GM12878 (cell line): ENCODE data around the gene ZPR1. TPM values are rescaled to one million over a fixed set of nuclear protein-coding genes. Genes with fewer than 3 reads are reported as not detected.

ENCODE experiments used
- ATAC-seq: fragments of 200-7000 bp; cut with Tn5 transposase; 3 replicates; pipeline ENCODE4 v1.9.1; 2020; ENCODE audit warnings: mild to moderate bottlenecking, moderate library complexity
- BruUV-seq: library from RNA; stranded (reverse); fragments of 400-500 nt; replicated peaks from 2 replicates; lab custom pipeline; 2021; lab: Mats Ljungman, UMichigan
- CTCF ChIA-PET: fragments of 300-600 bp; sonication (Branson Sonifier 250); formaldehyde crosslinking; extraction: SDS; loops from one replicate; lab custom pipeline; 2021; ENCODE audit warnings: inconsistent platforms; lab: Yijun Ruan, JAX
- POLR2A ChIA-PET: fragments of 350-600 bp; formaldehyde crosslinking; extraction: SDS; loops from one replicate; lab custom pipeline; 2021; ENCODE audit warnings: inconsistent platforms; lab: Charles Lee
- RAD21 ChIA-PET: fragments of 300-600 bp; sonication (Branson Sonifier 250); formaldehyde crosslinking; loops from one replicate; lab custom pipeline; 2023; ENCODE audit warnings: antibody characterized with exemption; ENCODE audit not compliant: unreplicated experiment; lab: Charles Lee
- SMC1A ChIA-PET: fragments of 300-600 bp; sonication (Branson Sonifier 250); formaldehyde crosslinking; loops from one replicate; lab custom pipeline; 2023; ENCODE audit not compliant: unreplicated experiment, uncharacterized antibody; lab: Charles Lee
- DNase-seq: peaks from one replicate; pipeline ENCODE4 v3.0.0-alpha.2; 2011; ENCODE audit warnings: low read depth, low spot score
- FAIRE-seq: peaks from 3 replicates; lab custom pipeline; 2011; peaks lifted over from hg19 to GRCh38; lab: Jason Lieb, UNC
- H2AFZ ChIP-seq: 2 replicates; pipeline ENCODE4 v1.6.0; 2011; ENCODE audit warnings: low read depth, low read length, control low read depth; ENCODE audit not compliant: control insufficient read depth
- H3K27ac ChIP-seq: 2 replicates; pipeline ENCODE4 v1.5.1; 2011; ENCODE audit warnings: control low read depth; ENCODE audit not compliant: control insufficient read depth, insufficient read depth
- H3K27me3 ChIP-seq, 2 experiments: replicated peaks in 1 of 2; 2 replicates each; pipeline versions ENCODE4 v1.6.0 to v1.6.1; 2011; ENCODE audit warnings: low read length in 1 of 2; ENCODE audit not compliant: control insufficient read depth in 2 of 2, insufficient read depth in 2 of 2
- H3K36me3 ChIP-seq, 2 experiments: 2 replicates each; pipeline ENCODE4 v1.5.1; 2011; ENCODE audit warnings: low read length in 1 of 2; ENCODE audit not compliant: control insufficient read depth in 2 of 2, insufficient read depth in 2 of 2
- H3K4me1 ChIP-seq: 2 replicates; pipeline ENCODE4 v1.6.1; 2011; ENCODE audit warnings: mild to moderate bottlenecking, low read length, moderate library complexity, mixed read lengths; ENCODE audit not compliant: control insufficient read depth, insufficient read depth
- H3K4me2 ChIP-seq: 2 replicates; pipeline ENCODE4 v1.6.0; 2011; ENCODE audit warnings: control low read depth; ENCODE audit not compliant: control insufficient read depth, insufficient read depth
- H3K4me3 ChIP-seq: fragments of 200-600 bp; sonication (generic); 2 replicates; pipeline ENCODE4 v1.5.1; 2016
- H3K79me2 ChIP-seq: 2 replicates; pipeline ENCODE4 v1.6.0; 2011; ENCODE audit warnings: low read length; ENCODE audit not compliant: control insufficient read depth, insufficient read depth
- H3K9ac ChIP-seq: 2 replicates; pipeline ENCODE4 v1.8.0; 2011; ENCODE audit warnings: low read length, control low read depth, mixed read lengths; ENCODE audit not compliant: control insufficient read depth, insufficient read depth
- H3K9me3 ChIP-seq: replicated peaks from 3 replicates; pipeline ENCODE4 v1.5.1; 2011; ENCODE audit warnings: mild to moderate bottlenecking, low read length; ENCODE audit not compliant: control insufficient read depth, insufficient read depth
- H4K20me1 ChIP-seq: 2 replicates; pipeline ENCODE4 v1.6.0; 2011; ENCODE audit not compliant: control insufficient read depth, insufficient read depth
- CBX3 ChIP-seq: fragments of 200-600 bp; sonication (generic); IDR thresholded peaks from 2 replicates; pipeline ENCODE4 v1.6.1; 2016; ENCODE audit warnings: low read depth, borderline replicate concordance
- EGR1 ChIP-seq, 2 experiments: IDR thresholded peaks; 1 replicate in 1 of 2; 2 replicates in 1 of 2; pipeline ENCODE4 v1.6.1; 2011 to 2012; ENCODE audit warnings: low read depth in 2 of 2, low read length in 2 of 2, borderline replicate concordance in 1 of 2, mild to moderate bottlenecking in 1 of 2, moderate library complexity in 1 of 2
- LARP7 ChIP-seq: fragments of 450-650 bp; IDR thresholded peaks from 2 replicates; pipeline ENCODE4 v1.6.1; 2017; ENCODE audit warnings: mild to moderate bottlenecking
- NR2F1 ChIP-seq: fragments of 450-650 bp; conservative IDR thresholded peaks from 2 replicates; pipeline ENCODE4 v1.6.1; 2017; ENCODE audit warnings: mild to moderate bottlenecking
- POLR2A ChIP-seq: IDR thresholded peaks from 2 replicates; pipeline ENCODE4 v1.6.1; 2011; ENCODE audit warnings: low read depth, mild to moderate bottlenecking, low read length
- POU2F2 ChIP-seq: IDR thresholded peaks from 3 replicates; pipeline ENCODE4 v1.6.1; 2011; ENCODE audit warnings: low read depth, mild to moderate bottlenecking, low read length, borderline replicate concordance
- SUZ12 ChIP-seq: fragments of 200-600 bp; sonication (generic); IDR thresholded peaks from one replicate; pipeline ENCODE4 v1.6.1; 2018; ENCODE audit warnings: antibody characterized with exemption, mild to moderate bottlenecking; ENCODE audit not compliant: unreplicated experiment
- YBX1 ChIP-seq: fragments of 450-650 bp; IDR thresholded peaks from 2 replicates; pipeline ENCODE4 v1.6.1; 2016; ENCODE audit warnings: antibody characterized with exemption
- YY1 ChIP-seq: IDR thresholded peaks from 2 replicates; pipeline ENCODE4 v1.6.1; 2011; ENCODE audit warnings: low read depth, mild to moderate bottlenecking, low read length
- ZBED1 ChIP-seq: IDR thresholded peaks from 2 replicates; pipeline ENCODE4 v1.6.1; 2016; ENCODE audit warnings: borderline replicate concordance
- WGBS: methylation state at CpG from one replicate; pipeline ENCODE4 v1.1.6; 2016; ENCODE audit warnings: low lambda C conversion rate; ENCODE audit not compliant: insufficient replicate concordance, insufficient coverage; ENCODE audit errors: missing lambda C conversion rate; 5-methylcytosine and 5-hydroxymethylcytosine counted together
- in situ Hi-C: fragments of 300-500 bp; cut with MboI; formaldehyde crosslinking; loops from 9 replicates; pipeline ENCODE4 v1.14.3; 2018; ENCODE audit warnings: mixed read lengths
- intact Hi-C: fragments of 100-400 bp; cut with micrococcal nuclease; formaldehyde crosslinking; loops from one replicate; pipeline ENCODE4 v1.14.2; 2022; ENCODE audit not compliant: unreplicated experiment
- polyA plus RNA-seq, 11 experiments: library from polyadenylated mRNA; depleted of rRNA in 4 of 11; unstranded in 6 of 11; stranded (reverse) in 5 of 11; fragments of >200 nt; fragmentation: Nextera tagmentation in 4 of 11; fragmentation: Illumina TruSeq in 1 of 11; extraction: Ambion mirVana in 4 of 11; extraction: Trizol in 1 of 11; gene quantifications; 1 replicate in 1 of 11; 2 replicates in 10 of 11; pipeline versions ENCODE4 v1.2.1 to v1.2.3, GENCODE V29; 2011 to 2016; ENCODE audit warnings: inconsistent platforms in 2 of 11, missing spikeins in 2 of 11, low read depth in 1 of 11
- total RNA-seq, 4 experiments: library from RNA; depleted of rRNA in 3 of 4; stranded (reverse); fragments of >200 nt in 3 of 4; fragmentation: Illumina TruSeq in 1 of 4; extraction: Trizol in 1 of 4; gene quantifications; 2 replicates each; pipeline versions ENCODE4 v1.2.1 to v1.2.3, GENCODE V29; 2013 to 2021
- TF ChIP-seq, protein P1 (sequence below): IDR thresholded peaks from 2 replicates; pipeline ENCODE4 v1.6.1; 2012; ENCODE audit warnings: mild to moderate bottlenecking, low read depth, low read length
- TF ChIP-seq, protein P2 (sequence below): fragments of 450-650 bp; IDR thresholded peaks from 2 replicates; pipeline ENCODE4 v1.6.1; 2018; ENCODE audit warnings: borderline replicate concordance, mild to moderate bottlenecking; ENCODE audit not compliant: partially characterized antibody

Gene ZPR1
- total and polyA plus RNA-seq, 10 of the 15 experiments (the other 5 are each of a cell fraction or from before 2014, with no cell fraction given): 9.3 to 89.7 (median 54.7) TPM

DNA sequence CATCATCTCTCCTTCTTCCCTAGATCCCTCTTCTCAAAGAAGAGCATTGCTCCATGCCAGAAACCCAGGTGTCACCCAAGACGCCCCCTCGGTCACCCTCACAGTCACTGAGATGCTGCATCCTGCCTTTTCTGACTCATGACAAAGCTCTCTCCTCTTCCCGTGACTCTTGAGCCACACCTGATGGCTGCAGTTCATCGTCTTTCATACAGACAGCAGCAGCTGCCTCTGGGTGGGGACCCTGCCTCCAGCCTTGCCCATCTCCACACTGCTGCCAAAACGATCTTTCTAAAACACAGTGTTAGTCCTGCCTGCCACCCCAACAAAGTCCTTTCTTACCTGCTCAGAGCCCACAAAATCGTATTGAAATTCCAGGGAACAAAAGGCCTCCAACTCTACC, 59.8 kb downstream of the ZPR1 start (continued):
- TF ChIP-seq, protein P1, sequence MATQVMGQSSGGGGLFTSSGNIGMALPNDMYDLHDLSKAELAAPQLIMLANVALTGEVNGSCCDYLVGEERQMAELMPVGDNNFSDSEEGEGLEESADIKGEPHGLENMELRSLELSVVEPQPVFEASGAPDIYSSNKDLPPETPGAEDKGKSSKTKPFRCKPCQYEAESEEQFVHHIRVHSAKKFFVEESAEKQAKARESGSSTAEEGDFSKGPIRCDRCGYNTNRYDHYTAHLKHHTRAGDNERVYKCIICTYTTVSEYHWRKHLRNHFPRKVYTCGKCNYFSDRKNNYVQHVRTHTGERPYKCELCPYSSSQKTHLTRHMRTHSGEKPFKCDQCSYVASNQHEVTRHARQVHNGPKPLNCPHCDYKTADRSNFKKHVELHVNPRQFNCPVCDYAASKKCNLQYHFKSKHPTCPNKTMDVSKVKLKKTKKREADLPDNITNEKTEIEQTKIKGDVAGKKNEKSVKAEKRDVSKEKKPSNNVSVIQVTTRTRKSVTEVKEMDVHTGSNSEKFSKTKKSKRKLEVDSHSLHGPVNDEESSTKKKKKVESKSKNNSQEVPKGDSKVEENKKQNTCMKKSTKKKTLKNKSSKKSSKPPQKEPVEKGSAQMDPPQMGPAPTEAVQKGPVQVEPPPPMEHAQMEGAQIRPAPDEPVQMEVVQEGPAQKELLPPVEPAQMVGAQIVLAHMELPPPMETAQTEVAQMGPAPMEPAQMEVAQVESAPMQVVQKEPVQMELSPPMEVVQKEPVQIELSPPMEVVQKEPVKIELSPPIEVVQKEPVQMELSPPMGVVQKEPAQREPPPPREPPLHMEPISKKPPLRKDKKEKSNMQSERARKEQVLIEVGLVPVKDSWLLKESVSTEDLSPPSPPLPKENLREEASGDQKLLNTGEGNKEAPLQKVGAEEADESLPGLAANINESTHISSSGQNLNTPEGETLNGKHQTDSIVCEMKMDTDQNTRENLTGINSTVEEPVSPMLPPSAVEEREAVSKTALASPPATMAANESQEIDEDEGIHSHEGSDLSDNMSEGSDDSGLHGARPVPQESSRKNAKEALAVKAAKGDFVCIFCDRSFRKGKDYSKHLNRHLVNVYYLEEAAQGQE: no peak
- TF ChIP-seq NR2F1 (no peak), CBX3 (no peak), ZBED1 (no peak), EGR1 (IDR thresholded peaks at IDR 0.05; ENCODE audit: borderline replicate concordance in 1 of 2, low read depth in 2 of 2, low read length in 2 of 2) (no peak)

DNA sequence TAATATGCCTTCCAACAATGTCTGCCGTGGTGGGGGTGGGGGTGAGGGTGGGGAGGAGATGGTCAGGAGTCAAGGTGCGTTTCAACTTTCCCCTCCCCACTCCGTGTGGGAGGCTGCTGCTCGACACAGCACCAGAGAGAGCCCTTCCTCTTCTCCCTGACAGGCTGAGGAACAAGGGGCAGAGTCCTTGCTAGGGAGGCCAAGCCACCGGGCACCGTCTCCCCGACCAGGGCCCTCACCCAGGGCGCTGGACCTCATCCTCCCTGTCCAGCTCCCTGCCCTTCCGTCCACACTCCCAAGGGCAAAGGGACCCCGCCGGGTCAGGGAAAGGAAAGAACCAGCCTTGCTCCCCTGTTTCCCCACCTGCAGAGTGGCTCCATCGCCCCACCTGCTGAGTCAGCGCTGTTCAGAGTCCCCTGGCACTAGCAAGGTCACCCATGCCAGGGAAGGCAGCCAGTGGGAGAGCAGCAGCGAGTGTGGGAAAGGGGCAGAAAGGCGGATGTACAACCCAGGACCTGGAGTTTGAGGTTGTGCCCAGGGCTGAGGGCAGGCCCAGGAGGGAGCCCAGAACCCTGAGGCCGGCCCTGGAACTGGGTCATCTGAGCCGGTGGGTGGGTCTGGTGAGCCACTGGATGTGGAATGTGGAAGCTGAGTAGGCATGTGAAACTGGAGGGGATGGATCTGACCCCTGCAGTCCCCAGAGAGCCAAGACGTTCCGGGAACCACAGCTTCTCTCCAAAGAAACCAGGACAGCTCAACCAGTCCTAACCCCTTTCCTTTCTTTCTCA, 62.2 kb downstream of the ZPR1 start:
- BruUV-seq: no TSS peak
- FAIRE-seq (no peak), ATAC-seq (no peak), DNase-seq (no peak)
- in situ Hi-C loops (no loop called here), intact Hi-C loops (no loop called here)
- no peak overlapping the region for H3K27ac ChIP-seq
- no peaks in the 10 kb centered on the region for H3K36me3 ChIP-seq
- SMC1A ChIA-PET: no interaction called here
- no peaks in the 10 kb centered on the region for H3K79me2 ChIP-seq
- H3K4me3 ChIP-seq: no peak overlapping the region
- no peak overlapping the region for H3K9ac ChIP-seq
- WGBS: 16% methylated on average over 17 of the region's 19 CpGs
- RAD21 ChIA-PET: no interaction called here
- H3K4me1 ChIP-seq: no peaks in the 10 kb centered on the region
- H3K4me2 ChIP-seq: no peak overlapping the region
- no peaks in the 10 kb centered on the region for H3K9me3 ChIP-seq
- POLR2A ChIA-PET: no interaction called here
- no peaks in the 10 kb centered on the region for H4K20me1 ChIP-seq
- no peaks in the 10 kb centered on the region; a peak in 2 of 4 replicates for H3K27me3 ChIP-seq
- CTCF ChIA-PET: no interaction called here
- no peak overlapping the region for H2AFZ ChIP-seq
- no peak for TF ChIP-seq POLR2A
- TF ChIP-seq, protein P2, sequence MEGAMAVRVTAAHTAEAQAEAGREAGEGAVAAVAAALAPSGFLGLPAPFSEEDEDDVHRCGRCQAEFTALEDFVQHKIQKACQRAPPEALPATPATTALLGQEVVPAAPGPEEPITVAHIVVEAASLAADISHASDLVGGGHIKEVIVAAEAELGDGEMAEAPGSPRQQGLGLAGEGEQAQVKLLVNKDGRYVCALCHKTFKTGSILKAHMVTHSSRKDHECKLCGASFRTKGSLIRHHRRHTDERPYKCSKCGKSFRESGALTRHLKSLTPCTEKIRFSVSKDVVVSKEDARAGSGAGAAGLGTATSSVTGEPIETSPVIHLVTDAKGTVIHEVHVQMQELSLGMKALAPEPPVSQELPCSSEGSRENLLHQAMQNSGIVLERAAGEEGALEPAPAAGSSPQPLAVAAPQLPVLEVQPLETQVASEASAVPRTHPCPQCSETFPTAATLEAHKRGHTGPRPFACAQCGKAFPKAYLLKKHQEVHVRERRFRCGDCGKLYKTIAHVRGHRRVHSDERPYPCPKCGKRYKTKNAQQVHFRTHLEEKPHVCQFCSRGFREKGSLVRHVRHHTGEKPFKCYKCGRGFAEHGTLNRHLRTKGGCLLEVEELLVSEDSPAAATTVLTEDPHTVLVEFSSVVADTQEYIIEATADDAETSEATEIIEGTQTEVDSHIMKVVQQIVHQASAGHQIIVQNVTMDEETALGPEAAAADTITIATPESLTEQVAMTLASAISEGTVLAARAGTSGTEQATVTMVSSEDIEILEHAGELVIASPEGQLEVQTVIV: no peak
- no peak for TF ChIP-seq SUZ12
- TF ChIP-seq YBX1: no peak
- TF ChIP-seq YY1: no peak
- no peak for TF ChIP-seq LARP7
- TF ChIP-seq POU2F2: no peak
- TF ChIP-seq, protein P1: no peak
